Peyer's patch (tissue), 4 donors: Measurements from ENCODE around the gene ACSM2B. TPM values are rescaled to one million over a fixed set of nuclear protein-coding genes. Genes with fewer than 3 reads are reported as not detected.
"Not testable (repeated sequence)": the region's sequence is repeated elsewhere in the genome, so short reads cannot be mapped to it uniquely, and the experiment has no call there.

Experiments
- DNase-seq, 3 donors: peaks; one replicate each; pipeline ENCODE4 v3.0.0-alpha.2; 2017 to 2019
- H3K27ac ChIP-seq, 4 donors: fragments of 200-600 bp; sonication (generic); one replicate each; pipeline ENCODE4 v1.5.1; 2016 to 2019
- H3K27me3 ChIP-seq, 2 donors: fragments of 200-600 bp; sonication (generic); one replicate each; pipeline ENCODE4 v1.5.1; 2019
- H3K36me3 ChIP-seq, 3 donors: fragments of 200-600 bp; sonication (generic); one replicate each; pipeline ENCODE4 v1.5.1; 2016 to 2019
- H3K4me1 ChIP-seq, 4 donors: fragments of 200-600 bp; sonication (generic); one replicate each; pipeline ENCODE4 v1.5.1; 2016 to 2019
- H3K4me3 ChIP-seq, 4 donors: fragments of 200-600 bp; sonication (generic); 1 replicate in 3 of 4; 2 replicates in 1 of 4; pipeline ENCODE4 v1.5.1; 2016 to 2019; ENCODE audit warnings: mild to moderate bottlenecking in 1 of 4
- H3K9me3 ChIP-seq, 4 donors: fragments of 200-600 bp; sonication (generic); one replicate each; pipeline ENCODE4 v1.5.1; 2016 to 2019; ENCODE audit warnings: mild to moderate bottlenecking in 1 of 4
- POLR2A ChIP-seq, 2 donors: fragments of 450-650 bp; IDR thresholded peaks; one replicate each; pipeline ENCODE4 v1.5.1; 2017; ENCODE audit warnings: antibody characterized with exemption in 2 of 2, mild to moderate bottlenecking in 2 of 2, moderate library complexity in 2 of 2
- total RNA-seq, 4 donors: library from RNA; depleted of rRNA; stranded (reverse); fragments of >200 nt; gene quantifications; one replicate each; pipeline ENCODE4 v1.1.0, GENCODE V29; 2016
- TF ChIP-seq, protein P1 (sequence below), 6 experiments: fragments of 450-650 bp in 4 of 6; fragments of 200-600 bp in 2 of 6; sonication (generic) in 1 of 6; IDR thresholded peaks; one replicate each; pipeline ENCODE4 v1.5.1; 2017 to 2019; ENCODE audit warnings: antibody characterized with exemption in 6 of 6, mild to moderate bottlenecking in 3 of 6, moderate library complexity in 1 of 6

Gene ACSM2B
- total RNA-seq, 4 donors from 2014 or later = not detected

DNA sequence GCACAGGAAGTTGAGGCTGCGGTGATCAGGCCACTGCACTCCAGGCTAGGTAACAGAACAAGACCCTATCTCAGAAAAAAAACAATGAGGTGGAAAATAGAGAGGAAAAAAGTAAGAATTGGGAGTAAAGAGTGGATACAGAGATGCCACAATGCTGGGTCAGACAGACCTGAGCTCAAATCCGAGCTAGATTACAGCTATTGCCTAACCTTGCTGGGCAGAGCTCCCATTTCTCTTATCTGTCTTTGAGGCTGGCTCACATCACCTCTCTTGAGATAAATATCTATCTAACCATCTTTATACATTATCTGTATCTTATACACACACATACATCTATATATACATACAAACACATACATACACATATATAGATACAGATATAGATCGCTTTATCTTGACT lies 59.0 kb downstream of the ACSM2B start:
- Histone ChIP-seq H3K4me1 (no peaks in the 10 kb centered on the region), H3K4me3 (no peak overlapping the region), H3K36me3 (no peaks in the 10 kb centered on the region), H3K27ac (no peak overlapping the region), H3K9me3 (no peaks in the 10 kb centered on the region), H3K27me3 (no peaks in the 10 kb centered on the region)
- no peak for TF ChIP-seq POLR2A (IDR thresholded peaks at IDR 0.05)
- TF ChIP-seq, protein P1, sequence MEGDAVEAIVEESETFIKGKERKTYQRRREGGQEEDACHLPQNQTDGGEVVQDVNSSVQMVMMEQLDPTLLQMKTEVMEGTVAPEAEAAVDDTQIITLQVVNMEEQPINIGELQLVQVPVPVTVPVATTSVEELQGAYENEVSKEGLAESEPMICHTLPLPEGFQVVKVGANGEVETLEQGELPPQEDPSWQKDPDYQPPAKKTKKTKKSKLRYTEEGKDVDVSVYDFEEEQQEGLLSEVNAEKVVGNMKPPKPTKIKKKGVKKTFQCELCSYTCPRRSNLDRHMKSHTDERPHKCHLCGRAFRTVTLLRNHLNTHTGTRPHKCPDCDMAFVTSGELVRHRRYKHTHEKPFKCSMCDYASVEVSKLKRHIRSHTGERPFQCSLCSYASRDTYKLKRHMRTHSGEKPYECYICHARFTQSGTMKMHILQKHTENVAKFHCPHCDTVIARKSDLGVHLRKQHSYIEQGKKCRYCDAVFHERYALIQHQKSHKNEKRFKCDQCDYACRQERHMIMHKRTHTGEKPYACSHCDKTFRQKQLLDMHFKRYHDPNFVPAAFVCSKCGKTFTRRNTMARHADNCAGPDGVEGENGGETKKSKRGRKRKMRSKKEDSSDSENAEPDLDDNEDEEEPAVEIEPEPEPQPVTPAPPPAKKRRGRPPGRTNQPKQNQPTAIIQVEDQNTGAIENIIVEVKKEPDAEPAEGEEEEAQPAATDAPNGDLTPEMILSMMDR (IDR thresholded peaks at IDR 0.05) = no peak
- no peak for DNase-seq

DNA sequence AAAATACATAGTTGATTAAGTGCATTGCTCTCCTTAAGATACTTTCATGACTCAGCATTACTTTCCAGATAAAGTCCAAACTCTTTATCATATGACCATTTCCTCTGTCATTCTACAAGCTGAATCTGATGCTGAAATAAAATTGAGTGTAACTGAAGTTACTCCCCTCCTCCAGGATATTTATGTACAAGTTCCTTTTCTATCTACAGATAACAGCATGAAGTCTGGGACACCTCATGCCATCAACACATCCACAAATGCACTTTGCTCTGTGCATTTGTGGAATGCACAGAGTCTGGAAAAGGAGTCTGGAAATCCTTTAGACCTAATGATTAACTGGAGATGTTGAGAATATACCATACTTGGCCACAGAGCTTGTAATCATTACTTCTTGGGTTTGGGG lies 60.5 kb downstream of the ACSM2B start:
- H3K27ac ChIP-seq = no peak overlapping the region
- no peaks in the 10 kb centered on the region for H3K4me1 ChIP-seq
- H3K4me3 ChIP-seq = no peak overlapping the region
- no peak for DNase-seq
- H3K36me3 ChIP-seq = no peaks in the 10 kb centered on the region
- H3K9me3 ChIP-seq = no peaks in the 10 kb centered on the region
- no peak for TF ChIP-seq POLR2A (IDR thresholded peaks at IDR 0.05)
- TF ChIP-seq, protein P1 (IDR thresholded peaks at IDR 0.05) = no peak
- no peaks in the 10 kb centered on the region for H3K27me3 ChIP-seq

DNA sequence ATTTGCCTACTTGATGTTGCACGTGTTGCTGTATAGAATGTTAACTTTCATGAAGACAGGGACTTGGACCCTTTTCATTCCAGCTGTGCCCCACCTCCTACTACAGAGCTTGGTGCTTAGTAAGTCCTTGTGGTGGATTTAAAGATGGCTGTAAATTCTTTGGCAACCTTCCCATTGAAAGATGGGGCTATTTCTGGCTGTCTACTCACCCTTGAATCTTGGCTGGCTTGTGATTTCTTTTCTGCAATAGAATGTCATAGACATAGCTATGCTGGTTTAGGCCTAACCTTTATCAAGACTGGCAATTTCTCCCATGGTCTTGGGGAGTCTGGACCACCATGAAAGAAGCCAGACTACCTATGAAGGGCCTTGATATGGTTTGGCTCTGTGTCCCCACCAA lies 65.8 kb downstream of the ACSM2B start:
- Histone ChIP-seq H3K4me3 (no peak overlapping the region), H3K9me3 (peaks cover 0 to 11% (median 2%) of the 10 kb centered on the region in 4 donors), H3K4me1 (no peaks in the 10 kb centered on the region), H3K27me3 (no peaks in the 10 kb centered on the region), H3K27ac (no peak overlapping the region), H3K36me3 (no peaks in the 10 kb centered on the region)
- TF ChIP-seq, protein P1 (IDR thresholded peaks at IDR 0.05) = no peak
- TF ChIP-seq POLR2A (IDR thresholded peaks at IDR 0.05) = no peak
- no peak for DNase-seq

DNA sequence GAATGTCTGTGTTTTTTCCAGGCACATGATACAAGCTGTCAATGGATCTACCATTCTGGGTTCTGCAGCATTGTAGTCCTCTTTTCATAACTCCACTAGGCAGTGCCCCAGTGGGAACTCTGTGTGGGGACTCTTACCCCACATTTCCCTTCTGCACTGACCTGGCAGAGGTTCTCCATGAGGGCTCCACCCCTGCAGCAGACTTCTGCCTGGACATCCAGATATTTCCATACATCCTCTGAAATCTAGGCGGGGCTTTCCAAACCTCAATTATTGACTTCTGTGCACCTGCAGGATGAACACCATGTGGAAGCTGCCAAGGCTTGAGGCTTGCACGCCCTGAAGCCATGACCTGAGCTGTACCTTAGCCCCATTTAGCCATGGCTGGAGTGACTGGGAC lies 68.9 kb downstream of the ACSM2B start:
- no peaks in the 10 kb centered on the region for H3K4me1 ChIP-seq
- no peaks in the 10 kb centered on the region for H3K36me3 ChIP-seq
- TF ChIP-seq POLR2A (IDR thresholded peaks at IDR 0.05) = no peak
- TF ChIP-seq, protein P1 (IDR thresholded peaks at IDR 0.05) = no peak
- H3K27me3 ChIP-seq = no peaks in the 10 kb centered on the region
- no peak overlapping the region for H3K4me3 ChIP-seq
- H3K27ac ChIP-seq = no peak overlapping the region
- no peak for DNase-seq
- H3K9me3 ChIP-seq = peaks cover 0 to 11% (median 2%) of the 10 kb centered on the region in 4 donors

DNA sequence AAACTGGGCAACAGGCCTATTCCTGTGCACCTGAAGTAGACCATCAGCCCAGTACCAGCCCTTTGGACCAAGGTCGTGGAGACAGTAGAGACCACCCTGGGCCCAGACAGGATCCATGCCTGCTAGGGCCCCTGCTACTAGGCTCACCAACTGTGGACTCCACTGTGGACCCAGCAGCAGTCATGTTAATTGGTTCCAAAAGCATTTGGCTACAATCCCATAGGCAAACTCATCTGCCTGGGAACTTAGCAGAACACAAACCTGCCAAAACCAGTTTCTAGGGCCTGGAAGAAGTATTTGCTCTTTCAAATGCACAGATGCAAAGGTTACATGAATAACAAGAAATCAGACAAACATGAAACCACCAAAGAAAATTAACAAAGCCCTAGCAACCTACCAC lies 71.7 kb downstream of the ACSM2B start:
- TF ChIP-seq, protein P1 (IDR thresholded peaks at IDR 0.05) = no peak
- TF ChIP-seq POLR2A (IDR thresholded peaks at IDR 0.05) = no peak
- Histone ChIP-seq H3K9me3 (peaks cover 0 to 11% (median 2%) of the 10 kb centered on the region in 4 donors), H3K27ac (no peak overlapping the region), H3K36me3 (no peaks in the 10 kb centered on the region), H3K4me1 (no peaks in the 10 kb centered on the region), H3K27me3 (no peaks in the 10 kb centered on the region), H3K4me3 (no peak overlapping the region)
- no peak for DNase-seq

DNA sequence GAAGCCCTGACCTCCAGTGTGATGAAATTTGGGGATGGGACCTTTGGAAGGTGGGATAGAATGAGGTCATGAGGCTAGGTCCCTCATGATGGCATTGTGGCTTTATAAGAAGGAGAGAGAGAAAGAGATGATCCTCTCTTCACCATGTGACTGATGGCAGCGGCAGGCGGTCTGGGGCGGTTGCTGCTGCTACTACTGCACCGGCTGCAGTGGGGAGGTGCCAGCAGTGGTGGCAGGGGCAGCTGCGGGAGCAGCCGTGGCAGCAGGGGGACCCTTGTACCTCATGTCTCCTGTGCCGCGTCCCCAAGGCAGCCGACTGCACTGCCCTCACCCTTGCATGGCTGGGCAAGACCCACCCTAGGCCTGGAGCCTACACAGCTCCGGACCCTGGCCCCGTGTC lies 84.7 kb downstream of the ACSM2B start:
- DNase-seq, H3K4me1 ChIP-seq, H3K4me3 ChIP-seq, H3K9me3 ChIP-seq, H3K36me3 ChIP-seq, H3K27ac ChIP-seq, H3K27me3 ChIP-seq: not testable (repeated sequence)

DNA sequence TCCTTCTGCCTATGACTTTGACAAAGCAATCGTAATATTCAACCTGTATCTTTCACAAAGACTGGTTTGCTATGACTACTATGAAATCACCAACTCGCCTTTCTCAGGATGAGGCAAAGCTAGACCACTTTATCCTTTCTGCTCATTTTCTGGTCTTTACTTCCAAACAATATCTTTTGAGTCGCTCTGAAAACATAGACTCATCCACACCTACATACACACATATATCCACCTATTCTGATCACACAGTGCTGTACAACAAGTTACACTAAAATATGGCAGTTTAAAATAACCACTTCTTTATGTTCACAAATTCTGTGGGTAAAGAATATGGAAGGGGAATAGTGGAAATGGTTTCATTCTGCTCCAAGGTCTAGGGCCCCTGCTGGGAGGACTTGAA lies 85.2 kb downstream of the ACSM2B start:
- H3K4me1 ChIP-seq, H3K36me3 ChIP-seq, H3K9me3 ChIP-seq, H3K4me3 ChIP-seq, DNase-seq, H3K27ac ChIP-seq, H3K27me3 ChIP-seq: not testable (repeated sequence)
